CD4-positive, alpha-beta T cell treated with Interleukin-12 subunit alpha and Interleukin-12 subunit beta, for 1 hour (primary cell): ENCODE results near the gene EP400.
"Not testable (repeated sequence)": the region's sequence is repeated elsewhere in the genome, so short reads cannot be mapped to it uniquely, and the experiment has no call there.

Experiments
- DNase-seq: peaks from one replicate; pipeline ENCODE4 v3.0.0-alpha.2; 2020

EP400 gene

GRCh38 chr12:131928711-131929580, 20.8 kb upstream of the EP400 start, which contains the start of gene PUS1:
Gene PUS1, plus strand, starts transcription at chr12:131929276. Its CDS starts 447 bp downstream, at chr12:131929723.
- peak; percentile 96 for DNase-seq

- DNase-seq, result peak; percentile 25
These were observed 19.9 kb upstream of the EP400 start for GRCh38 chr12:131929581-131930456.

- no peak for DNase-seq
These were observed 19.2 kb upstream of the EP400 start for GRCh38 chr12:131930510-131930909.

GRCh38 chr12:131933387-131933786, 16.4 kb upstream of the EP400 start:
- DNase-seq, result no peak

- no peak for DNase-seq
These were observed 15.2 kb upstream of the EP400 start for GRCh38 chr12:131934535-131934934.

GRCh38 chr12:131938082-131938481, 11.7 kb upstream of the EP400 start:
- no peak for DNase-seq

GRCh38 chr12:131939007-131939406, 10.7 kb upstream of the EP400 start:
- DNase-seq, result no peak

GRCh38 chr12:131940141-131940547, 9.6 kb upstream of the EP400 start:
- no peak for DNase-seq

- no peak for DNase-seq
These were observed 8.4 kb upstream of the EP400 start for GRCh38 chr12:131941116-131941986.

GRCh38 chr12:131941987-131942341, 7.8 kb upstream of the EP400 start:
- DNase-seq, result no peak

GRCh38 chr12:131942671-131943070, 7.1 kb upstream of the EP400 start:
- no peak for DNase-seq

- no peak for DNase-seq
These were observed 6.4 kb upstream of the EP400 start for GRCh38 chr12:131943389-131943788.

GRCh38 chr12:131943876-131944275, 5.9 kb upstream of the EP400 start:
- DNase-seq, result no peak

GRCh38 chr12:131944601-131945251, 5.0 kb upstream of the EP400 start:
- no peak for DNase-seq

GRCh38 chr12:131946757-131947156, 3.0 kb upstream of the EP400 start:
- no peak for DNase-seq

GRCh38 chr12:131947482-131948027, 2.2 kb upstream of the EP400 start:
- no peak for DNase-seq

GRCh38 chr12:131948166-131948712, 1.5 kb upstream of the EP400 start:
- DNase-seq, result no peak

GRCh38 chr12:131948713-131949430, 870 bp upstream of the EP400 start:
- DNase-seq, result peak; percentile 18

GRCh38 chr12:131950182-131950913, 606 bp downstream of the EP400 start:
- DNase-seq, result no peak

- DNase-seq, result not testable (repeated sequence)
These were observed 4.1 kb downstream of the EP400 start for GRCh38 chr12:131953810-131954209.
